ENCODE results near the gene KIF23. TPM values are rescaled to one million over a fixed set of nuclear protein-coding genes. Genes with fewer than 3 reads are reported as not detected.

Gene KIF23
- total RNA-seq, 1 experiment from 2014 or later: 77.3 TPM

- H3K27ac ChIP-seq (ENCODE audit: low read length): no peak overlapping the region
- H3K9me3 ChIP-seq (ENCODE audit: low read length): no peaks in the 10 kb centered on the region
- H3K4me2 ChIP-seq (ENCODE audit: low read length): no peak overlapping the region
- intact Hi-C loops (cut with micrococcal nuclease): no loop called here
- H3F3A ChIP-seq (ENCODE audit: low read length, unreplicated experiment): peaks cover 2% of the 10 kb centered on the region
- H3K4me1 ChIP-seq (ENCODE audit: insufficient read depth, low read length): peaks cover 42% of the 10 kb centered on the region
- ChIA-PET POLR2A (ENCODE audit: unreplicated experiment) (no interaction called here), CTCF (no interaction called here)
- H2AFZ ChIP-seq (ENCODE audit: low read length): no peak overlapping the region
- H3K79me2 ChIP-seq (ENCODE audit: low read length): no peaks in the 10 kb centered on the region
- no peak for DNase-seq
- BruUV-seq (replicated peaks): no TSS peak
- no peaks in the 10 kb centered on the region for H4K20me1 ChIP-seq (ENCODE audit: low read length)
- H3K4me3 ChIP-seq (ENCODE audit: low read length): no peak overlapping the region
- TF ChIP-seq EZH2phosphoT487 (IDR thresholded peaks at IDR 0.05; ENCODE audit: borderline replicate concordance, low read length) (no peak), CTCF (conservative IDR thresholded peaks at IDR 0.05; ENCODE audit: low read depth, low read length) (no peak), EZH2 (IDR thresholded peaks at IDR 0.05; ENCODE audit: low read length, unreplicated experiment) (no peak)
- no peaks in the 10 kb centered on the region for H3K27me3 ChIP-seq (ENCODE audit: low read length)
- no peaks in the 10 kb centered on the region for H3K36me3 ChIP-seq (ENCODE audit: low read depth, low read length)
- no peak overlapping the region for H3K9ac ChIP-seq (ENCODE audit: low read length)
- ATAC-seq: no peak
- H3K9me2 ChIP-seq (replicated peaks; ENCODE audit: low read length): no peaks in the 10 kb centered on the region
Measured at GRCh38 chr15:69386284-69386683, 27.9 kb upstream of the KIF23 start.

- peak overlapping the region; percentile 48 for H3K9ac ChIP-seq (ENCODE audit: low read length)
- intact Hi-C loops (cut with micrococcal nuclease): no loop called here
- peak overlapping the region; percentile 55 for H3K4me2 ChIP-seq (ENCODE audit: low read length)
- BruUV-seq (replicated peaks): no TSS peak
- H3K4me3 ChIP-seq (ENCODE audit: low read length): no peak overlapping the region; the same call in 1 of the 2 replicates
- H3K36me3 ChIP-seq (ENCODE audit: low read depth, low read length): no peaks in the 10 kb centered on the region
- peak overlapping the region; percentile 6; the same call in 1 of the 2 replicates for H2AFZ ChIP-seq (ENCODE audit: low read length)
- ChIA-PET POLR2A (ENCODE audit: unreplicated experiment) (no interaction called here), CTCF (interaction anchor here (0.6 kb wide), 1 partner anchor 142 kb away, joined by 3 read pairs; no protein-coding TSS in a partner anchor)
- ATAC-seq (peak; percentile 69), DNase-seq (peak; percentile 92)
- H3K27me3 ChIP-seq (ENCODE audit: low read length): no peaks in the 10 kb centered on the region
- peaks cover 54% of the 10 kb centered on the region for H3K4me1 ChIP-seq (ENCODE audit: insufficient read depth, low read length)
- no peaks in the 10 kb centered on the region for H4K20me1 ChIP-seq (ENCODE audit: low read length)
- no peaks in the 10 kb centered on the region for H3K9me2 ChIP-seq (replicated peaks; ENCODE audit: low read length)
- no peaks in the 10 kb centered on the region for H3K9me3 ChIP-seq (ENCODE audit: low read length)
- TF ChIP-seq EZH2phosphoT487 (IDR thresholded peaks at IDR 0.05; ENCODE audit: borderline replicate concordance, low read length) (no peak), CTCF (conservative IDR thresholded peaks at IDR 0.05; ENCODE audit: low read depth, low read length) (no peak), EZH2 (IDR thresholded peaks at IDR 0.05; ENCODE audit: low read length, unreplicated experiment) (no peak)
- peaks cover 4% of the 10 kb centered on the region for H3F3A ChIP-seq (ENCODE audit: low read length, unreplicated experiment)
- H3K27ac ChIP-seq (ENCODE audit: low read length): peak overlapping the region; percentile 98
- H3K79me2 ChIP-seq (ENCODE audit: low read length): no peaks in the 10 kb centered on the region
Measured at GRCh38 chr15:69388260-69388705, 25.9 kb upstream of the KIF23 start.

GRCh38 chr15:69389426-69389825 is 24.7 kb upstream of the KIF23 start:
- ATAC-seq: no peak
- Histone ChIP-seq H3K27me3 (ENCODE audit: low read length) (no peaks in the 10 kb centered on the region), H3K4me1 (ENCODE audit: insufficient read depth, low read length) (peaks cover 66% of the 10 kb centered on the region), H3K9me2 (replicated peaks; ENCODE audit: low read length) (no peaks in the 10 kb centered on the region), H3K36me3 (ENCODE audit: low read depth, low read length) (no peaks in the 10 kb centered on the region), H3F3A (ENCODE audit: low read length, unreplicated experiment) (peaks cover 4% of the 10 kb centered on the region), H3K4me3 (ENCODE audit: low read length) (no peak overlapping the region), H3K9ac (ENCODE audit: low read length) (no peak overlapping the region), H3K79me2 (ENCODE audit: low read length) (no peaks in the 10 kb centered on the region), H3K27ac (ENCODE audit: low read length) (peak overlapping the region; percentile 98), H3K4me2 (ENCODE audit: low read length) (no peak overlapping the region), H4K20me1 (ENCODE audit: low read length) (no peaks in the 10 kb centered on the region), H2AFZ (ENCODE audit: low read length) (no peak overlapping the region), H3K9me3 (ENCODE audit: low read length) (no peaks in the 10 kb centered on the region)
- ChIA-PET POLR2A (ENCODE audit: unreplicated experiment) (no interaction called here), CTCF (no interaction called here)
- no peak for DNase-seq
- intact Hi-C loops (cut with micrococcal nuclease): no loop called here
- BruUV-seq (replicated peaks): no TSS peak
- TF ChIP-seq EZH2phosphoT487 (IDR thresholded peaks at IDR 0.05; ENCODE audit: borderline replicate concordance, low read length): no peak
- no peak for TF ChIP-seq CTCF (conservative IDR thresholded peaks at IDR 0.05; ENCODE audit: low read depth, low read length)
- no peak for TF ChIP-seq EZH2 (IDR thresholded peaks at IDR 0.05; ENCODE audit: low read length, unreplicated experiment)
